Nephron progenitor cell (in vitro differentiated cells): Measurements from ENCODE around the gene CAMTA1.

Experiments
- DNase-seq: peaks from one replicate; pipeline ENCODE4 v3.0.0; 2021
- H3K27ac Mint-ChIP-seq: 2 replicates; pipeline ENCODE4 v1.8.0; 2021; ENCODE audit warnings: mild to moderate bottlenecking, moderate library complexity, mixed read lengths
- H3K27me3 Mint-ChIP-seq: 2 replicates; pipeline ENCODE4 v1.8.0; 2021; ENCODE audit warnings: mild to moderate bottlenecking, low read depth, mixed read lengths; ENCODE audit not compliant: poor library complexity
- H3K36me3 Mint-ChIP-seq: 2 replicates; pipeline ENCODE4 v1.8.0; 2021; ENCODE audit warnings: low read depth, mixed read lengths
- H3K4me1 Mint-ChIP-seq: 2 replicates; pipeline ENCODE4 v1.8.0; 2021; ENCODE audit warnings: mixed read lengths
- H3K4me3 Mint-ChIP-seq: 2 replicates; pipeline ENCODE4 v1.8.0; 2021; ENCODE audit warnings: mild to moderate bottlenecking, moderate library complexity, mixed read lengths
- H3K9me3 Mint-ChIP-seq: 2 replicates; pipeline ENCODE4 v1.8.0; 2021; ENCODE audit warnings: mild to moderate bottlenecking, moderate library complexity, mixed read lengths
- CTCF ChIP-seq: fragments of 200-600 bp; sonication (generic); IDR thresholded peaks from 2 replicates; pipeline ENCODE4 v1.5.0; 2021; ENCODE audit warnings: antibody characterized with exemption

CAMTA1 gene

GRCh38 chr1:7196036-7196911, 411.0 kb downstream of the CAMTA1 start:
- H3K27ac Mint-ChIP-seq: no peak overlapping the region
- H3K36me3 Mint-ChIP-seq: no peaks in the 10 kb centered on the region
- H3K9me3 Mint-ChIP-seq: no peaks in the 10 kb centered on the region
- no peak overlapping the region for H3K4me3 Mint-ChIP-seq
- no peak for TF ChIP-seq CTCF
- DNase-seq: no peak
- peaks cover 25% of the 10 kb centered on the region for H3K27me3 Mint-ChIP-seq
- peaks cover 14% of the 10 kb centered on the region for H3K4me1 Mint-ChIP-seq

GRCh38 chr1:7198664-7199063, 413.4 kb downstream of the CAMTA1 start:
- no peaks in the 10 kb centered on the region for H3K36me3 Mint-ChIP-seq
- no peak for TF ChIP-seq CTCF
- H3K4me1 Mint-ChIP-seq: peaks cover 14% of the 10 kb centered on the region
- H3K27ac Mint-ChIP-seq: no peak overlapping the region
- DNase-seq: no peak
- peaks cover 14% of the 10 kb centered on the region for H3K9me3 Mint-ChIP-seq
- peaks cover 17% of the 10 kb centered on the region for H3K27me3 Mint-ChIP-seq
- no peak overlapping the region for H3K4me3 Mint-ChIP-seq

- no peak overlapping the region for H3K27ac Mint-ChIP-seq
- no peak overlapping the region for H3K4me3 Mint-ChIP-seq
- TF ChIP-seq CTCF: no peak
Measured at GRCh38 chr1:7199077-7199779, 414.0 kb downstream of the CAMTA1 start.

GRCh38 chr1:7207875-7208646, 422.8 kb downstream of the CAMTA1 start:
- TF ChIP-seq CTCF: peak; percentile 93
- H3K36me3 Mint-ChIP-seq: no peaks in the 10 kb centered on the region
- peaks cover 4% of the 10 kb centered on the region for H3K9me3 Mint-ChIP-seq
- DNase-seq: peak; percentile 78
- H3K27me3 Mint-ChIP-seq: peaks cover 14% of the 10 kb centered on the region
- no peak overlapping the region for H3K4me3 Mint-ChIP-seq
- peaks cover 4% of the 10 kb centered on the region for H3K4me1 Mint-ChIP-seq
- H3K27ac Mint-ChIP-seq: no peak overlapping the region

More at GRCh38 chr1:7199077-7199779, 414.0 kb downstream of the CAMTA1 start:
- Mint-ChIP-seq H3K9me3 (peaks cover 14% of the 10 kb centered on the region), H3K36me3 (no peaks in the 10 kb centered on the region), H3K4me1 (peaks cover 14% of the 10 kb centered on the region), H3K27me3 (peaks cover 17% of the 10 kb centered on the region)
- no peak for DNase-seq

DNA sequence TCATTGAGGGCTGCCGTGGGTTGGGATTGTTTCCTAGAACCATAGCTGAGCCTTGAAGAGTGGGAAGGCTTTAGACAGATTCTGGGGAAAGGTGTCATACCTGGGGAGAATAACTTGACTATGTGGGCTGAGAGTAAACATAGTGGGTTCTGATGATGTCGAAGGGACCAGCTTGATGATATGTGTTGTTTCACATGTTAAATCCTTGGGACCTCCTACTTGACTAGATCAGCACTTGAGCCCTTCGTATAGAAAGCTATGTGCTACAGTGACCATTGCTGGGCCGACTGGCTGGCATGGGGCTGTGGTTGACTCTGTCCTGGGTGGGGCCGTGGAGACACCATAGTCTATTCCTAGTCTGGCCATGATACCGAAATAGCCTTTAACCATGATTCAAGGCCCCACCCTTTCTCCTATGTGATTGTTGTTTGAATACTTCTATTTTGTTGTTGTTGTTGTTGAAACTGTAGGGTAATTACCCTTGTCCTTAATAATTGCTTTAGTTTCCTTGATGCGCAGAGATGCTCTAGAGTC, 423.5 kb downstream of the CAMTA1 start:
- Mint-ChIP-seq H3K36me3 (no peaks in the 10 kb centered on the region), H3K27me3 (peaks cover 14% of the 10 kb centered on the region), H3K27ac (no peak overlapping the region), H3K9me3 (no peaks in the 10 kb centered on the region), H3K4me3 (no peak overlapping the region), H3K4me1 (peaks cover 4% of the 10 kb centered on the region)
- no peak for DNase-seq
- TF ChIP-seq CTCF: no peak
